PC-9 (cell line): ENCODE results near the gene TSTD1. TPM values are rescaled to one million over a fixed set of nuclear protein-coding genes. Genes with fewer than 3 reads are reported as not detected.
"Not testable (repeated sequence)": the region's sequence is repeated elsewhere in the genome, so short reads cannot be mapped to it uniquely, and the experiment has no call there.

ENCODE experiments used
- BruUV-seq: library from RNA; stranded (reverse); fragments of 400-500 nt; replicated peaks from 2 replicates; lab custom pipeline; 2021; lab: Mats Ljungman, UMichigan
- CTCF ChIA-PET: fragments of 300-600 bp; sonication (Branson Sonifier 250); formaldehyde crosslinking; loops from one replicate; lab custom pipeline; 2022; ENCODE audit warnings: antibody characterized with exemption; lab: Charles Lee
- POLR2A ChIA-PET: fragments of 300-600 bp; sonication (Branson Sonifier 250); formaldehyde crosslinking; loops from one replicate; lab custom pipeline; 2022; ENCODE audit warnings: antibody characterized with exemption; ENCODE audit not compliant: unreplicated experiment; lab: Charles Lee
- DNase-seq, 2 experiments: peaks; one replicate each; pipeline versions ENCODE4 v3.0.0 to v3.0.0-alpha.2; 2015 to 2022; ENCODE audit warnings: mixed read lengths in 1 of 2
- H2AFZ ChIP-seq: fragments of 200-600 bp; sonication (generic); 2 replicates; pipeline ENCODE4 v1.8.1; 2017; ENCODE audit warnings: antibody characterized with exemption
- H3F3A ChIP-seq: fragments of 200-600 bp; sonication (generic); 2 replicates; pipeline ENCODE4 v1.8.1; 2017; ENCODE audit warnings: antibody characterized with exemption, mild to moderate bottlenecking, low read depth; ENCODE audit not compliant: insufficient read depth
- H3K27ac ChIP-seq: fragments of 200-600 bp; sonication (generic); 2 replicates; pipeline ENCODE4 v1.6.1; 2016; ENCODE audit warnings: mixed run types
- H3K27me3 ChIP-seq: fragments of 200-600 bp; sonication (generic); 2 replicates; pipeline ENCODE4 v1.6.1; 2016; ENCODE audit warnings: low read depth, mixed run types; ENCODE audit not compliant: insufficient read depth
- H3K36me3 ChIP-seq: fragments of 200-600 bp; sonication (generic); 2 replicates; pipeline ENCODE4 v1.6.1; 2016; ENCODE audit warnings: low read depth, mixed run types
- H3K4me1 ChIP-seq: fragments of 200-600 bp; sonication (generic); replicated peaks from 2 replicates; pipeline ENCODE4 v1.6.1; 2016; ENCODE audit warnings: mixed run types; ENCODE audit not compliant: insufficient read depth
- H3K4me2 ChIP-seq: fragments of 200-600 bp; sonication (generic); 2 replicates; pipeline ENCODE4 v1.6.1; 2017; ENCODE audit warnings: mixed run types
- H3K4me3 ChIP-seq: fragments of 200-600 bp; sonication (generic); 2 replicates; pipeline ENCODE4 v1.6.1; 2016; ENCODE audit warnings: mixed run types
- H3K79me2 ChIP-seq: fragments of 200-600 bp; sonication (generic); 2 replicates; pipeline ENCODE4 v1.6.1; 2017; ENCODE audit warnings: low read depth, mixed run types
- H3K9me2 ChIP-seq: fragments of 200-600 bp; sonication (generic); 2 replicates; pipeline ENCODE4 v1.8.1; 2017; ENCODE audit warnings: mild to moderate bottlenecking; ENCODE audit not compliant: insufficient read depth
- H3K9me3 ChIP-seq: fragments of 200-600 bp; sonication (generic); 2 replicates; pipeline ENCODE4 v1.8.1; 2016; ENCODE audit warnings: low read depth; ENCODE audit not compliant: insufficient read depth
- H4K20me1 ChIP-seq: fragments of 200-600 bp; sonication (generic); 2 replicates; pipeline ENCODE4 v1.8.1; 2017; ENCODE audit not compliant: insufficient read depth
- CTCF ChIP-seq: fragments of 200-600 bp; sonication (generic); conservative IDR thresholded peaks from 2 replicates; pipeline ENCODE4 v1.6.1; 2017; ENCODE audit warnings: mixed run types, antibody characterized with exemption, mild to moderate bottlenecking, moderate library complexity
- EZH2 ChIP-seq: fragments of 200-600 bp; sonication (generic); IDR thresholded peaks from 2 replicates; pipeline ENCODE4 v1.8.0; 2017; ENCODE audit warnings: antibody characterized with exemption, low read depth
- intact Hi-C: fragments of 100-400 bp; cut with micrococcal nuclease; formaldehyde crosslinking; loops from one replicate; pipeline ENCODE4 v1.10.0; 2022; ENCODE audit not compliant: unreplicated experiment
- total RNA-seq: library from RNA; stranded (reverse); gene quantifications from 2 replicates; pipeline ENCODE4 v1.2.3, GENCODE V29; 2021

The TSTD1 gene
- total RNA-seq, 1 experiment from 2014 or later = 51.4 TPM

GRCh38 chr1:161019751-161020495, 18.8 kb downstream of the TSTD1 start:
- intact Hi-C loops = loop anchor here (2.0 kb wide), 2 partner anchors 19 to 23 kb away; partner anchors contain the start of gene TSTD1
- H3K9me2 ChIP-seq = no peaks in the 10 kb centered on the region
- H3K27me3 ChIP-seq = no peaks in the 10 kb centered on the region
- peak overlapping the region; percentile 93 for H3K4me3 ChIP-seq
- DNase-seq = no peak
- no TSS peak for BruUV-seq
- CTCF ChIA-PET = interaction anchor here (0.6 to 1.3 kb wide), 3 partner anchors 18 to 238 kb away, joined by 3 to 6 read pairs (median 3); partner anchors contain the start of genes NECTIN4 and TSTD1
- no peaks in the 10 kb centered on the region for H3K9me3 ChIP-seq
- peaks cover 52% of the 10 kb centered on the region for H3F3A ChIP-seq
- POLR2A ChIA-PET = interaction anchor here (0.6 to 1.9 kb wide), 5 partner anchors 19 to 917 kb away, joined by 3 to 8 read pairs (median 4); partner anchors contain the start of genes TSTD1 and USF1
- H4K20me1 ChIP-seq = peaks cover 28% of the 10 kb centered on the region
- peaks cover 63% of the 10 kb centered on the region for H3K4me1 ChIP-seq
- peak overlapping the region; percentile 97 for H3K27ac ChIP-seq
- no peaks in the 10 kb centered on the region for H3K36me3 ChIP-seq
- peaks cover 61% of the 10 kb centered on the region for H3K79me2 ChIP-seq
- no peak for TF ChIP-seq EZH2
- no peak for TF ChIP-seq CTCF
- H2AFZ ChIP-seq = no peak overlapping the region
- H3K4me2 ChIP-seq = peak overlapping the region; percentile 93

- Histone ChIP-seq H4K20me1 (peaks cover 28% of the 10 kb centered on the region), H3K4me1 (peaks cover 71% of the 10 kb centered on the region), H3K79me2 (peaks cover 64% of the 10 kb centered on the region), H3F3A (peaks cover 57% of the 10 kb centered on the region), H3K4me3 (peak overlapping the region; percentile 93; the same call in 1 of the 2 replicates), H3K4me2 (peak overlapping the region; percentile 93)
- POLR2A ChIA-PET, H3K27me3 ChIP-seq, H2AFZ ChIP-seq, H3K9me3 ChIP-seq, BruUV-seq, H3K36me3 ChIP-seq, H3K9me2 ChIP-seq, H3K27ac ChIP-seq, intact Hi-C loops, DNase-seq: not testable (repeated sequence)
- CTCF ChIA-PET = interaction anchor here (0.6 kb wide), 1 partner anchor 71 kb away, joined by 3 read pairs; no protein-coding TSS in a partner anchor
These were observed 19.6 kb downstream of the TSTD1 start for GRCh38 chr1:161019111-161019660.

- CTCF ChIA-PET = interaction anchor here (0.6 kb wide), 1 partner anchor 72 kb away, joined by 3 read pairs; no protein-coding TSS in a partner anchor
- TF ChIP-seq EZH2 (no peak), CTCF (no peak)
- no TSS peak for BruUV-seq
- H3K4me2 ChIP-seq = peak overlapping the region; percentile 93
- peaks cover 58% of the 10 kb centered on the region for H3F3A ChIP-seq
- DNase-seq = no peak
- POLR2A ChIA-PET = interaction anchor here (0.6 kb wide), 1 partner anchor 200 kb away, joined by 3 read pairs; no protein-coding TSS in a partner anchor
- no peaks in the 10 kb centered on the region for H3K27me3 ChIP-seq
- intact Hi-C loops = no loop called here
- peaks cover 75% of the 10 kb centered on the region for H3K4me1 ChIP-seq
- H4K20me1 ChIP-seq = peaks cover 28% of the 10 kb centered on the region
- H3K4me3 ChIP-seq = peak overlapping the region; percentile 93; the same call in 1 of the 2 replicates
- peaks cover 67% of the 10 kb centered on the region for H3K79me2 ChIP-seq
- H3K9me2 ChIP-seq = no peaks in the 10 kb centered on the region
- H2AFZ ChIP-seq = no peak overlapping the region
- no peaks in the 10 kb centered on the region for H3K9me3 ChIP-seq
- no peaks in the 10 kb centered on the region for H3K36me3 ChIP-seq
- H3K27ac ChIP-seq = no peak overlapping the region
These were observed 20.2 kb downstream of the TSTD1 start for GRCh38 chr1:161018631-161018930.
